Rectal smooth muscle tissue (tissue), 1 donor: Measurements from ENCODE around the gene MOGAT1.
A peak's percentile ranks its signal among the peaks of the same experiment; 100 is the strongest.
"Not testable (repeated sequence)": the region's sequence is repeated elsewhere in the genome, so short reads cannot be mapped to it uniquely, and the experiment has no call there.

Experiments used
- H3K27ac ChIP-seq: one replicate; pipeline ENCODE4 v1.7.0; 2013; ENCODE audit warnings: low read depth, low read length, inconsistent platforms
- H3K27me3 ChIP-seq: one replicate; pipeline ENCODE4 v1.7.0; 2013; ENCODE audit warnings: low read length; ENCODE audit not compliant: control insufficient read depth, insufficient read depth
- H3K36me3 ChIP-seq: one replicate; pipeline ENCODE4 v1.7.0; 2013; ENCODE audit warnings: low read length; ENCODE audit not compliant: control insufficient read depth, insufficient read depth
- H3K4me1 ChIP-seq: one replicate; pipeline ENCODE4 v1.7.0; 2013; ENCODE audit warnings: low read length; ENCODE audit not compliant: control insufficient read depth, insufficient read depth
- H3K4me3 ChIP-seq: one replicate; pipeline ENCODE4 v1.7.0; 2013; ENCODE audit warnings: low read length
- H3K9ac ChIP-seq: one replicate; pipeline ENCODE4 v1.7.0; 2013; ENCODE audit warnings: low read length

The MOGAT1 gene

GRCh38 chr2:222706616-222707015, 35.2 kb downstream of the MOGAT1 start:
- H3K4me3 ChIP-seq, result no peak overlapping the region
- no peak overlapping the region for H3K9ac ChIP-seq
- H3K27me3 ChIP-seq, result no peaks in the 10 kb centered on the region
- H3K27ac ChIP-seq, result no peak overlapping the region
- H3K4me1 ChIP-seq, result no peaks in the 10 kb centered on the region
- no peaks in the 10 kb centered on the region for H3K36me3 ChIP-seq

GRCh38 chr2:222707102-222707688, 35.7 kb downstream of the MOGAT1 start:
- Histone ChIP-seq H3K27me3 (no peaks in the 10 kb centered on the region), H3K9ac (no peak overlapping the region), H3K4me3 (no peak overlapping the region), H3K27ac (no peak overlapping the region), H3K36me3 (no peaks in the 10 kb centered on the region), H3K4me1 (no peaks in the 10 kb centered on the region)

- Histone ChIP-seq H3K36me3 (no peaks in the 10 kb centered on the region), H3K27me3 (no peaks in the 10 kb centered on the region), H3K9ac (no peak overlapping the region), H3K27ac (no peak overlapping the region), H3K4me1 (no peaks in the 10 kb centered on the region), H3K4me3 (no peak overlapping the region)
Measured at GRCh38 chr2:222707689-222708273, 36.3 kb downstream of the MOGAT1 start.

- H3K9ac ChIP-seq, result no peak overlapping the region
- H3K27me3 ChIP-seq, result no peaks in the 10 kb centered on the region
- no peaks in the 10 kb centered on the region for H3K4me1 ChIP-seq
- no peak overlapping the region for H3K4me3 ChIP-seq
- H3K27ac ChIP-seq, result no peak overlapping the region
- no peaks in the 10 kb centered on the region for H3K36me3 ChIP-seq
Measured at GRCh38 chr2:222708274-222708710, 36.8 kb downstream of the MOGAT1 start.

- Histone ChIP-seq H3K27ac (no peak overlapping the region), H3K4me1 (no peaks in the 10 kb centered on the region), H3K9ac (no peak overlapping the region), H3K4me3 (no peak overlapping the region), H3K27me3 (no peaks in the 10 kb centered on the region), H3K36me3 (no peaks in the 10 kb centered on the region)
Measured at GRCh38 chr2:222709191-222709891, 37.9 kb downstream of the MOGAT1 start.

- no peaks in the 10 kb centered on the region for H3K36me3 ChIP-seq
- H3K27ac ChIP-seq, result no peak overlapping the region
- H3K27me3 ChIP-seq, result no peaks in the 10 kb centered on the region
- no peak overlapping the region for H3K4me3 ChIP-seq
- H3K4me1 ChIP-seq, result peaks cover 4% of the 10 kb centered on the region
- H3K9ac ChIP-seq, result no peak overlapping the region
Measured at GRCh38 chr2:222710736-222711135, 39.3 kb downstream of the MOGAT1 start.

- H3K4me1 ChIP-seq, result peaks cover 4% of the 10 kb centered on the region
- H3K36me3 ChIP-seq, result no peaks in the 10 kb centered on the region
- H3K27ac ChIP-seq, result no peak overlapping the region
- no peak overlapping the region for H3K4me3 ChIP-seq
- no peaks in the 10 kb centered on the region for H3K27me3 ChIP-seq
- H3K9ac ChIP-seq, result no peak overlapping the region
Measured at GRCh38 chr2:222711315-222711940, 40.0 kb downstream of the MOGAT1 start.

- no peaks in the 10 kb centered on the region for H3K36me3 ChIP-seq
Measured at GRCh38 chr2:222713002-222713401, 41.5 kb downstream of the MOGAT1 start.

GRCh38 chr2:222714361-222715241, 43.1 kb downstream of the MOGAT1 start:
- peak overlapping the region; percentile 12 for H3K27ac ChIP-seq
- no peaks in the 10 kb centered on the region for H3K27me3 ChIP-seq
- H3K4me1 ChIP-seq, result peaks cover 4% of the 10 kb centered on the region
- no peak overlapping the region for H3K9ac ChIP-seq
- H3K4me3 ChIP-seq, result no peak overlapping the region
- H3K36me3 ChIP-seq, result no peaks in the 10 kb centered on the region

More at GRCh38 chr2:222713002-222713401, 41.5 kb downstream of the MOGAT1 start:
- no peaks in the 10 kb centered on the region for H3K27me3 ChIP-seq
- H3K4me3 ChIP-seq, result no peak overlapping the region
- H3K9ac ChIP-seq, result no peak overlapping the region
- H3K27ac ChIP-seq, result no peak overlapping the region
- peaks cover 4% of the 10 kb centered on the region for H3K4me1 ChIP-seq

- no peaks in the 10 kb centered on the region for H3K36me3 ChIP-seq
- H3K9ac ChIP-seq, result no peak overlapping the region
- H3K27me3 ChIP-seq, result no peaks in the 10 kb centered on the region
- no peak overlapping the region for H3K4me3 ChIP-seq
- no peak overlapping the region for H3K27ac ChIP-seq
- peaks cover 4% of the 10 kb centered on the region for H3K4me1 ChIP-seq
Measured at GRCh38 chr2:222715742-222716141, 44.3 kb downstream of the MOGAT1 start.

- not testable (repeated sequence) for H3K27ac ChIP-seq, H3K4me3 ChIP-seq, H3K9ac ChIP-seq, H3K36me3 ChIP-seq, H3K4me1 ChIP-seq, H3K27me3 ChIP-seq
Measured at GRCh38 chr2:222719787-222720186, 48.3 kb downstream of the MOGAT1 start.

- not testable (repeated sequence) for H3K27me3 ChIP-seq, H3K9ac ChIP-seq, H3K27ac ChIP-seq, H3K4me3 ChIP-seq, H3K36me3 ChIP-seq, H3K4me1 ChIP-seq
Measured at GRCh38 chr2:222721597-222721996, 50.1 kb downstream of the MOGAT1 start.
